HL-60/S4 (cell line): ENCODE results near the gene CHCHD6.

ENCODE experiments used
- in situ Hi-C: fragments of 300-500 bp; cut with MboI; formaldehyde crosslinking; loops from 2 replicates; pipeline ENCODE4 v1.14.3; 2022; ENCODE audit warnings: low sequenced_read_pairs

Gene CHCHD6

GRCh38 chr3:126737527-126737926, 33.5 kb downstream of the CHCHD6 start:
- in situ Hi-C loops: no loop called here

GRCh38 chr3:126742057-126742456, 38.0 kb downstream of the CHCHD6 start:
- in situ Hi-C loops: no loop called here

- in situ Hi-C loops: no loop called here
Observed at GRCh38 chr3:126743350-126743749, 39.3 kb downstream of the CHCHD6 start.

- in situ Hi-C loops: no loop called here
Observed at GRCh38 chr3:126743781-126744180, 39.7 kb downstream of the CHCHD6 start.

GRCh38 chr3:126745760-126746394, 41.8 kb downstream of the CHCHD6 start:
- in situ Hi-C loops: no loop called here

- in situ Hi-C loops: no loop called here
Observed at GRCh38 chr3:126746395-126747177, 42.5 kb downstream of the CHCHD6 start.

GRCh38 chr3:126747768-126748167, 43.7 kb downstream of the CHCHD6 start:
- in situ Hi-C loops: no loop called here

- in situ Hi-C loops: no loop called here
Observed at GRCh38 chr3:126748701-126749546, 44.9 kb downstream of the CHCHD6 start.

- in situ Hi-C loops: no loop called here
Observed at GRCh38 chr3:126749547-126749875, 45.5 kb downstream of the CHCHD6 start.

- in situ Hi-C loops: loop anchor here (10.0 kb wide), 1 partner anchor 705 kb away; no protein-coding TSS in a partner anchor
Observed at GRCh38 chr3:126749931-126750755, 46.1 kb downstream of the CHCHD6 start.

- in situ Hi-C loops: loop anchor here (10.0 kb wide), 1 partner anchor 704 kb away; no protein-coding TSS in a partner anchor
Observed at GRCh38 chr3:126750756-126751121, 46.7 kb downstream of the CHCHD6 start.

- in situ Hi-C loops: loop anchor here (10.0 kb wide), 1 partner anchor 703 kb away; no protein-coding TSS in a partner anchor
Observed at GRCh38 chr3:126751611-126752302, 47.7 kb downstream of the CHCHD6 start.

GRCh38 chr3:126752303-126753190, 48.5 kb downstream of the CHCHD6 start:
- in situ Hi-C loops: loop anchor here (10.0 kb wide), 1 partner anchor 702 kb away; no protein-coding TSS in a partner anchor

GRCh38 chr3:126753191-126754160, 49.4 kb downstream of the CHCHD6 start:
- in situ Hi-C loops: loop anchor here (10.0 kb wide), 1 partner anchor 701 kb away; no protein-coding TSS in a partner anchor

GRCh38 chr3:126755866-126756265, 51.8 kb downstream of the CHCHD6 start:
- in situ Hi-C loops: loop anchor here (10.0 kb wide), 1 partner anchor 699 kb away; no protein-coding TSS in a partner anchor

GRCh38 chr3:126758026-126758425, 54.0 kb downstream of the CHCHD6 start:
- in situ Hi-C loops: loop anchor here (10.0 kb wide), 1 partner anchor 697 kb away; no protein-coding TSS in a partner anchor

- in situ Hi-C loops: loop anchor here (10.0 kb wide), 1 partner anchor 696 kb away; no protein-coding TSS in a partner anchor
Observed at GRCh38 chr3:126758882-126759281, 54.8 kb downstream of the CHCHD6 start.
